Measurements from ENCODE around the gene RIMKLB.

- TF ChIP-seq, protein P1, sequence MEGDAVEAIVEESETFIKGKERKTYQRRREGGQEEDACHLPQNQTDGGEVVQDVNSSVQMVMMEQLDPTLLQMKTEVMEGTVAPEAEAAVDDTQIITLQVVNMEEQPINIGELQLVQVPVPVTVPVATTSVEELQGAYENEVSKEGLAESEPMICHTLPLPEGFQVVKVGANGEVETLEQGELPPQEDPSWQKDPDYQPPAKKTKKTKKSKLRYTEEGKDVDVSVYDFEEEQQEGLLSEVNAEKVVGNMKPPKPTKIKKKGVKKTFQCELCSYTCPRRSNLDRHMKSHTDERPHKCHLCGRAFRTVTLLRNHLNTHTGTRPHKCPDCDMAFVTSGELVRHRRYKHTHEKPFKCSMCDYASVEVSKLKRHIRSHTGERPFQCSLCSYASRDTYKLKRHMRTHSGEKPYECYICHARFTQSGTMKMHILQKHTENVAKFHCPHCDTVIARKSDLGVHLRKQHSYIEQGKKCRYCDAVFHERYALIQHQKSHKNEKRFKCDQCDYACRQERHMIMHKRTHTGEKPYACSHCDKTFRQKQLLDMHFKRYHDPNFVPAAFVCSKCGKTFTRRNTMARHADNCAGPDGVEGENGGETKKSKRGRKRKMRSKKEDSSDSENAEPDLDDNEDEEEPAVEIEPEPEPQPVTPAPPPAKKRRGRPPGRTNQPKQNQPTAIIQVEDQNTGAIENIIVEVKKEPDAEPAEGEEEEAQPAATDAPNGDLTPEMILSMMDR (conservative IDR thresholded peaks at IDR 0.05; ENCODE audit: low read depth, low read length): no peak
- no peak for TF ChIP-seq NFE2L2 (IDR thresholded peaks at IDR 0.05; ENCODE audit: low read depth, low read length)
- no peak for TF ChIP-seq POLR2A (IDR thresholded peaks at IDR 0.05; ENCODE audit: low read depth, low read length)
- TF ChIP-seq SMC3 (IDR thresholded peaks at IDR 0.05; ENCODE audit: low read depth, low read length): no peak
- TF ChIP-seq CEBPB (IDR thresholded peaks at IDR 0.05; ENCODE audit: low read depth, low read length): no peak
- no peak for TF ChIP-seq MAZ (IDR thresholded peaks at IDR 0.05; ENCODE audit: borderline replicate concordance, low read depth, low read length)
- no peak for TF ChIP-seq BHLHE40 (IDR thresholded peaks at IDR 0.05; ENCODE audit: low read depth, low read length)
- TF ChIP-seq FOS (IDR thresholded peaks at IDR 0.05; ENCODE audit: low read depth, low read length): no peak
- no peak for TF ChIP-seq RFX5 (IDR thresholded peaks at IDR 0.05; ENCODE audit: low read depth, low read length)
- no peak for TF ChIP-seq RAD21 (IDR thresholded peaks at IDR 0.05; ENCODE audit: low read length)
- TF ChIP-seq RCOR1 (IDR thresholded peaks at IDR 0.05; ENCODE audit: insufficient replicate concordance, low read length): no peak
- TF ChIP-seq, protein P2, sequence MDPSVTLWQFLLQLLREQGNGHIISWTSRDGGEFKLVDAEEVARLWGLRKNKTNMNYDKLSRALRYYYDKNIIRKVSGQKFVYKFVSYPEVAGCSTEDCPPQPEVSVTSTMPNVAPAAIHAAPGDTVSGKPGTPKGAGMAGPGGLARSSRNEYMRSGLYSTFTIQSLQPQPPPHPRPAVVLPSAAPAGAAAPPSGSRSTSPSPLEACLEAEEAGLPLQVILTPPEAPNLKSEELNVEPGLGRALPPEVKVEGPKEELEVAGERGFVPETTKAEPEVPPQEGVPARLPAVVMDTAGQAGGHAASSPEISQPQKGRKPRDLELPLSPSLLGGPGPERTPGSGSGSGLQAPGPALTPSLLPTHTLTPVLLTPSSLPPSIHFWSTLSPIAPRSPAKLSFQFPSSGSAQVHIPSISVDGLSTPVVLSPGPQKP (IDR thresholded peaks at IDR 0.05; ENCODE audit: borderline replicate concordance, low read depth, low read length): no peak
Measured at GRCh38 chr12:8784290-8784888, 86.6 kb downstream of the RIMKLB start.
